ENCODE data around the gene FAM118A.
"Not testable (repeated sequence)": the region's sequence is repeated elsewhere in the genome, so short reads cannot be mapped to it uniquely, and the experiment has no call there.

Gene FAM118A

GRCh38 chr22:45272498-45272897 lies 37.2 kb upstream of the FAM118A start:
- no peak for TF ChIP-seq ZNF274 (IDR thresholded peaks at IDR 0.05; ENCODE audit: low read depth, low read length)
- H3K4me3 ChIP-seq (ENCODE audit: low read length): no peak overlapping the region

GRCh38 chr22:45273452-45274075 lies 36.2 kb upstream of the FAM118A start:
- H3K4me3 ChIP-seq (ENCODE audit: low read length): no peak overlapping the region
- TF ChIP-seq ZNF274 (IDR thresholded peaks at IDR 0.05; ENCODE audit: low read depth, low read length): no peak

GRCh38 chr22:45276507-45277105 lies 33.1 kb upstream of the FAM118A start:
- TF ChIP-seq ZNF274 (IDR thresholded peaks at IDR 0.05; ENCODE audit: low read depth, low read length): no peak
- no peak overlapping the region for H3K4me3 ChIP-seq (ENCODE audit: low read length)

- H3K4me3 ChIP-seq (ENCODE audit: low read length): not testable (repeated sequence)
Measured at GRCh38 chr22:45277720-45278119, 32.0 kb upstream of the FAM118A start.

- no peak for TF ChIP-seq ZNF274 (IDR thresholded peaks at IDR 0.05; ENCODE audit: low read depth, low read length)
- H3K4me3 ChIP-seq (ENCODE audit: low read length): no peak overlapping the region
Measured at GRCh38 chr22:45278125-45278524, 31.6 kb upstream of the FAM118A start.

GRCh38 chr22:45280587-45280980 lies 29.1 kb upstream of the FAM118A start:
- no peak for TF ChIP-seq ZNF274 (IDR thresholded peaks at IDR 0.05; ENCODE audit: low read depth, low read length)
- no peak overlapping the region for H3K4me3 ChIP-seq (ENCODE audit: low read length)

GRCh38 chr22:45281010-45281409 lies 28.7 kb upstream of the FAM118A start:
- TF ChIP-seq ZNF274 (IDR thresholded peaks at IDR 0.05; ENCODE audit: low read depth, low read length): no peak
- H3K4me3 ChIP-seq (ENCODE audit: low read length): no peak overlapping the region

GRCh38 chr22:45284705-45285262 lies 24.9 kb upstream of the FAM118A start, which contains the start of gene UPK3A:
UPK3A (plus strand) TSS chr22:45284949; CDS start chr22:45285014, 65 bp downstream.
- H3K4me3 ChIP-seq (ENCODE audit: low read length): peak within 1 kb of the TSS; percentile 24; the same call in 1 of the 2 replicates
- no peak for TF ChIP-seq ZNF274 (IDR thresholded peaks at IDR 0.05; ENCODE audit: low read depth, low read length)

GRCh38 chr22:45285263-45286058 lies 24.3 kb upstream of the FAM118A start:
- no peak overlapping the region for H3K4me3 ChIP-seq (ENCODE audit: low read length)
- no peak for TF ChIP-seq ZNF274 (IDR thresholded peaks at IDR 0.05; ENCODE audit: low read depth, low read length)

- no peak overlapping the region for H3K4me3 ChIP-seq (ENCODE audit: low read length)
- TF ChIP-seq ZNF274 (IDR thresholded peaks at IDR 0.05; ENCODE audit: low read depth, low read length): no peak
Measured at GRCh38 chr22:45286854-45287551, 22.7 kb upstream of the FAM118A start.

GRCh38 chr22:45290410-45290936 lies 19.3 kb upstream of the FAM118A start:
- no peak for TF ChIP-seq ZNF274 (IDR thresholded peaks at IDR 0.05; ENCODE audit: low read depth, low read length)
- H3K4me3 ChIP-seq (ENCODE audit: low read length): no peak overlapping the region

- no peak overlapping the region for H3K4me3 ChIP-seq (ENCODE audit: low read length)
- TF ChIP-seq ZNF274 (IDR thresholded peaks at IDR 0.05; ENCODE audit: low read depth, low read length): no peak
Measured at GRCh38 chr22:45291061-45291930, 18.4 kb upstream of the FAM118A start.

GRCh38 chr22:45291931-45292290 lies 17.8 kb upstream of the FAM118A start:
- TF ChIP-seq ZNF274 (IDR thresholded peaks at IDR 0.05; ENCODE audit: low read depth, low read length): no peak
- H3K4me3 ChIP-seq (ENCODE audit: low read length): no peak overlapping the region

Measured in GM08714 (cell line).